Measurements from ENCODE around the gene FAM184A. TPM values are rescaled to one million over a fixed set of nuclear protein-coding genes. Genes with fewer than 3 reads are reported as not detected.

Gene FAM184A
- total and polyA plus RNA-seq, 2 of the 13 experiments (the other 11 are each of a cell fraction or from before 2014, with no cell fraction given): 7.0 to 18.0 TPM

DNA sequence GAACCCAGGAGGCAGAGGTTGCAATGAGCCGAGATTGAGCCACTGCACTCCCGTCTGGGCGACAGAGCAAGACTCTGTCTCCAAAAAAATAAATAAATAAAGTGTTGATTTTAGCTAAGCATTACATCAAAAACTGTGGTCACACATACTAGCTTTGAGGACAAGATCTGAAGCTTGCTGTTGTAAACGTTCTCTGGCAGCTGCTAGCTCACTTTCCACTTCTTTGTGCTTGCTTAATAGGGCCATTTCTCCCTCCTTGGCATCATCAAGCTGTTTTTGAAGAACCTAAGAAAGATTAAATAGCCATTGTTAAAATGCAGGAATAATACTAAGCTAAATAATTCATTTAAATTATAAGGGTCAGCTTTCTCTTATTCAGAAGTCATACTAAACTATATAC is 55.7 kb downstream of the FAM184A start (continued):
- TF ChIP-seq ZNF572 (CRISPR knock-in tag; IDR thresholded peaks at IDR 0.05): no peak

DNA sequence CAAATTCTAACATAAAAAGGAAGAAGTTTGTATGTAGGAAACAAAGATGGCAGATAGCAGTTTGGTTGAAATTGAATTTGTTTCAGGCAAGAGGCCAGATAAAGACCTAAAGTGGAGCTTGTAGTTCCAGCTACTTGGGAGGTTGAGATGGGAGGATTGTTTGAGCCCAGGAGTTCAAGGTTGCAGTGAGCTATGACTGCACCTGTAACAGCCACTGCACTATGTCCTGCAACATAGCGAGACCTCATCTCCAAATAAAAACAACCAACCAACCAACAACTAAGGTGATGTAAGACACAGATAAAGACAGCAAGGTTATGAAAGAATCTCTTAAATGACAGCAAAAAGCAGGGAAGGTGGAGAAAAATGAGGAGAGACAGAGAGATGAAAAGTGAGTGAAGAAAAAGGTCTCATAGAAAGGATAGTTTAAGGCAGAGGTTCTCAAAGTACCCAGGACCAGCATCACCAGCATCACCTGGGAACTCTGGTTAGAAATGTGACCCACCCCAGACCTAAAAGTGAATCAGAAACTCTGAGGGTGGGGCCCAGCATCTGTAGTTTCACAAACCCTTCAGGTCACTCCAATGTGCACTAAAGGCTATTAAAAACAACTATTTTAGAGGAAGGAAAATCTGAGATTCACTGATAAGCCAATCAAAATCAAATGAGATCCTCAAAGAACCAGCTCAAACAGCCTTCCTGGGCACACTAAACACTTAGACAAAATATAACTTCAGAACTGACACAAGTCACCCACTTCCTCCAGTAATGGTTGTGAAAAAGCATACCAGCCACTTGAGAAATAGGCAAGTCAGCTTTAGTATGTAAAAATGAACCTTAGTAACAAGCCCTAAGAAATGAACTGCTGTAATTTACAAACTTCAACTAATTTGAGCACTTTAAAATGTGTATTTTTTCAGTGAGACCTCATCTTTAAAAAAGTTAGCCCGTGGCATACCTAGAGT is 57.6 kb downstream of the FAM184A start:
- Histone ChIP-seq H3K4me3 (replicated peaks in 1 of 3; ENCODE audit: insufficient read depth in 1 of 3, low read depth in 2 of 3, low read length in 3 of 3) (no peak overlapping the region), H3K79me2 (ENCODE audit: insufficient read depth, low read length) (no peaks in the 10 kb centered on the region), H3K27ac (ENCODE audit: extremely low read length, insufficient read depth, low read length) (no peak overlapping the region), H2AFZ (ENCODE audit: low read length) (no peak overlapping the region), H3K4me1 (ENCODE audit: insufficient read depth, low read length) (peaks cover 9% of the 10 kb centered on the region), H3K4me2 (ENCODE audit: low read depth, low read length) (no peak overlapping the region), H3K27me3 (ENCODE audit: control insufficient read depth in 1 of 2, insufficient read depth in 2 of 2, low read length in 2 of 2) (no peaks in the 10 kb centered on the region), H4K20me1 (ENCODE audit: insufficient read depth, low read length) (no peaks in the 10 kb centered on the region), H3K9me3 (ENCODE audit: low read length) (no peaks in the 10 kb centered on the region), H3K9ac (ENCODE audit: insufficient read depth, low read depth, low read length) (no peak overlapping the region), H3K36me3 (replicated peaks in 1 of 2; ENCODE audit: control insufficient read depth in 1 of 2, insufficient read depth in 2 of 2, low read length in 2 of 2) (0 out of 5 replicates have a peak, but pooled peaks cover 0 to 4% of the 10 kb centered on the region in 2 experiments)
- BruUV-seq (replicated peaks): no TSS peak
- no peak for DNase-seq (ENCODE audit: low spot score)
- POLR2A ChIA-PET: no interaction called here
- peak; percentile 65 for ATAC-seq
- 80% methylated on average over 2 of the region's 2 CpGs for WGBS (ENCODE audit: low lambda C conversion rate)
- in situ Hi-C loops (cut with HindIII; ENCODE audit: extremely low pct_ligation_motif_present, low pct_unique_long_range_greater_than_20kb) (no loop called here), intact Hi-C loops (cut with micrococcal nuclease; ENCODE audit: unreplicated experiment) (no loop called here)
- FAIRE-seq: peak; percentile 30
- CTCF ChIA-PET (ENCODE audit: low intra/inter-chr PET ratio, low total read pairs): no interaction called here
- TF ChIP-seq RARA (CRISPR knock-in tag; IDR thresholded peaks at IDR 0.05) (peak; percentile 39; the same call in 1 of the 2 replicates), FOXP1 (IDR thresholded peaks at IDR 0.05) (no peak), FOXP1 (CRISPR knock-in tag; IDR thresholded peaks at IDR 0.05) (peak; percentile 50; the same call in 1 of the 2 replicates), ZBTB44 (CRISPR knock-in tag; IDR thresholded peaks at IDR 0.05) (no peak), RBFOX2 (IDR thresholded peaks at IDR 0.05; ENCODE audit: low read depth, low read length) (no peak), ZNF770 (CRISPR knock-in tag; IDR thresholded peaks at IDR 0.05) (peak; percentile 51; the same call in 1 of the 2 replicates), ZNF232 (CRISPR knock-in tag; IDR thresholded peaks at IDR 0.05; ENCODE audit: borderline replicate concordance) (no peak)
- TF ChIP-seq, protein P1, sequence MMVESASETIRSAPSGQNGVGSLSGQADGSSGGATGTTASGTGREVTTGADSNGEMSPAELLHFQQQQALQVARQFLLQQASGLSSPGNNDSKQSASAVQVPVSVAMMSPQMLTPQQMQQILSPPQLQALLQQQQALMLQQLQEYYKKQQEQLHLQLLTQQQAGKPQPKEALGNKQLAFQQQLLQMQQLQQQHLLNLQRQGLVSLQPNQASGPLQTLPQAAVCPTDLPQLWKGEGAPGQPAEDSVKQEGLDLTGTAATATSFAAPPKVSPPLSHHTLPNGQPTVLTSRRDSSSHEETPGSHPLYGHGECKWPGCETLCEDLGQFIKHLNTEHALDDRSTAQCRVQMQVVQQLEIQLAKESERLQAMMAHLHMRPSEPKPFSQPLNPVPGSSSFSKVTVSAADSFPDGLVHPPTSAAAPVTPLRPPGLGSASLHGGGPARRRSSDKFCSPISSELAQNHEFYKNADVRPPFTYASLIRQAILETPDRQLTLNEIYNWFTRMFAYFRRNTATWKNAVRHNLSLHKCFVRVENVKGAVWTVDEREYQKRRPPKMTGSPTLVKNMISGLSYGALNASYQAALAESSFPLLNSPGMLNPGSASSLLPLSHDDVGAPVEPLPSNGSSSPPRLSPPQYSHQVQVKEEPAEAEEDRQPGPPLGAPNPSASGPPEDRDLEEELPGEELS (CRISPR knock-in tag; IDR thresholded peaks at IDR 0.05): 0 out of 2 replicates have a peak, but pooled peaks have one; percentile 22
- TF ChIP-seq, protein P2, sequence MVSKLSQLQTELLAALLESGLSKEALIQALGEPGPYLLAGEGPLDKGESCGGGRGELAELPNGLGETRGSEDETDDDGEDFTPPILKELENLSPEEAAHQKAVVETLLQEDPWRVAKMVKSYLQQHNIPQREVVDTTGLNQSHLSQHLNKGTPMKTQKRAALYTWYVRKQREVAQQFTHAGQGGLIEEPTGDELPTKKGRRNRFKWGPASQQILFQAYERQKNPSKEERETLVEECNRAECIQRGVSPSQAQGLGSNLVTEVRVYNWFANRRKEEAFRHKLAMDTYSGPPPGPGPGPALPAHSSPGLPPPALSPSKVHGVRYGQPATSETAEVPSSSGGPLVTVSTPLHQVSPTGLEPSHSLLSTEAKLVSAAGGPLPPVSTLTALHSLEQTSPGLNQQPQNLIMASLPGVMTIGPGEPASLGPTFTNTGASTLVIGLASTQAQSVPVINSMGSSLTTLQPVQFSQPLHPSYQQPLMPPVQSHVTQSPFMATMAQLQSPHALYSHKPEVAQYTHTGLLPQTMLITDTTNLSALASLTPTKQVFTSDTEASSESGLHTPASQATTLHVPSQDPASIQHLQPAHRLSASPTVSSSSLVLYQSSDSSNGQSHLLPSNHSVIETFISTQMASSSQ (IDR thresholded peaks at IDR 0.05; ENCODE audit: low read depth): no peak
- TF ChIP-seq, protein P2 (CRISPR knock-in tag; IDR thresholded peaks at IDR 0.05; ENCODE audit: borderline replicate concordance): no peak
